ENCODE data around the gene EPHB1. TPM values are rescaled to one million over a fixed set of nuclear protein-coding genes. Genes with fewer than 3 reads are reported as not detected.

EPHB1 gene
- polyA plus RNA-seq, 1 donor from 2014 or later, result 18.7 TPM

DNA sequence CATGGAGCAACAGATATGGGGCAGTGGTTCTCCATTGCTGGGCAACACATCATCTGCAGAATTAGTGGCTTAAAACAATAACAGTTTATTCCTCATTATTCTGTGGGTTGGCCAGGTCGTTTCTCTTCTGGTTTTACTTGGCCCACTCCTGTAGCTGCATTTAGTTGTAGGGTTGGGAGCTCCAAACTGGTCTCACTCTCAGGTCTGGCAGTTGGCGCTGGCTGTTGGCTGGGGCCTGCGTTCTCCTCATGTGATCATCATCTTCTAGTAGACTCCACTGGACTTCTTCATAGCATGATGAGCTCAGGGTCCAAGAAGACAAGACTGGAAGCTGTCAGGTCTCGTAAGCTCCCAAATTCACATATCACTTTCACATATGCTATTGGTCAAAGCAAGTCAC is 91.9 kb downstream of the EPHB1 start:
- Histone ChIP-seq H3K4me2 (ENCODE audit: low read length) (no peak overlapping the region), H3K4me3 (ENCODE audit: low read length) (no peak overlapping the region), H3K9me2 (ENCODE audit: insufficient read depth, low read length) (no peaks in the 10 kb centered on the region), H3F3A (ENCODE audit: insufficient read depth, low read length, poor library complexity, severe bottlenecking) (no peaks in the 10 kb centered on the region), H2AFZ (ENCODE audit: low read depth, low read length) (no peak overlapping the region), H3K9me3 (ENCODE audit: low read length) (peaks cover 5% of the 10 kb centered on the region), H3K36me3 (ENCODE audit: insufficient read depth, low read length) (no peaks in the 10 kb centered on the region), H3K27me3 (ENCODE audit: insufficient read depth, low read depth, low read length) (no peaks in the 10 kb centered on the region), H3K27ac (ENCODE audit: low read length) (no peak overlapping the region), H3K79me2 (replicated peaks; ENCODE audit: insufficient read depth, low read length) (peaks cover 3% of the 10 kb centered on the region), H4K20me1 (ENCODE audit: insufficient read depth) (no peaks in the 10 kb centered on the region), H3K9ac (ENCODE audit: low read length) (no peak overlapping the region)
- no peak for TF ChIP-seq MXI1 (conservative IDR thresholded peaks at IDR 0.05; ENCODE audit: poor library complexity, severe bottlenecking)
- TF ChIP-seq EP300 (conservative IDR thresholded peaks at IDR 0.05; ENCODE audit: poor library complexity, severe bottlenecking), result no peak
- TF ChIP-seq, protein P1, sequence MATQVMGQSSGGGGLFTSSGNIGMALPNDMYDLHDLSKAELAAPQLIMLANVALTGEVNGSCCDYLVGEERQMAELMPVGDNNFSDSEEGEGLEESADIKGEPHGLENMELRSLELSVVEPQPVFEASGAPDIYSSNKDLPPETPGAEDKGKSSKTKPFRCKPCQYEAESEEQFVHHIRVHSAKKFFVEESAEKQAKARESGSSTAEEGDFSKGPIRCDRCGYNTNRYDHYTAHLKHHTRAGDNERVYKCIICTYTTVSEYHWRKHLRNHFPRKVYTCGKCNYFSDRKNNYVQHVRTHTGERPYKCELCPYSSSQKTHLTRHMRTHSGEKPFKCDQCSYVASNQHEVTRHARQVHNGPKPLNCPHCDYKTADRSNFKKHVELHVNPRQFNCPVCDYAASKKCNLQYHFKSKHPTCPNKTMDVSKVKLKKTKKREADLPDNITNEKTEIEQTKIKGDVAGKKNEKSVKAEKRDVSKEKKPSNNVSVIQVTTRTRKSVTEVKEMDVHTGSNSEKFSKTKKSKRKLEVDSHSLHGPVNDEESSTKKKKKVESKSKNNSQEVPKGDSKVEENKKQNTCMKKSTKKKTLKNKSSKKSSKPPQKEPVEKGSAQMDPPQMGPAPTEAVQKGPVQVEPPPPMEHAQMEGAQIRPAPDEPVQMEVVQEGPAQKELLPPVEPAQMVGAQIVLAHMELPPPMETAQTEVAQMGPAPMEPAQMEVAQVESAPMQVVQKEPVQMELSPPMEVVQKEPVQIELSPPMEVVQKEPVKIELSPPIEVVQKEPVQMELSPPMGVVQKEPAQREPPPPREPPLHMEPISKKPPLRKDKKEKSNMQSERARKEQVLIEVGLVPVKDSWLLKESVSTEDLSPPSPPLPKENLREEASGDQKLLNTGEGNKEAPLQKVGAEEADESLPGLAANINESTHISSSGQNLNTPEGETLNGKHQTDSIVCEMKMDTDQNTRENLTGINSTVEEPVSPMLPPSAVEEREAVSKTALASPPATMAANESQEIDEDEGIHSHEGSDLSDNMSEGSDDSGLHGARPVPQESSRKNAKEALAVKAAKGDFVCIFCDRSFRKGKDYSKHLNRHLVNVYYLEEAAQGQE (IDR thresholded peaks at IDR 0.05; ENCODE audit: borderline replicate concordance), result no peak
- TF ChIP-seq POLR2AphosphoS5 (IDR thresholded peaks at IDR 0.05), result no peak
- no peak for TF ChIP-seq SMC3 (conservative IDR thresholded peaks at IDR 0.05; ENCODE audit: poor library complexity)

DNA sequence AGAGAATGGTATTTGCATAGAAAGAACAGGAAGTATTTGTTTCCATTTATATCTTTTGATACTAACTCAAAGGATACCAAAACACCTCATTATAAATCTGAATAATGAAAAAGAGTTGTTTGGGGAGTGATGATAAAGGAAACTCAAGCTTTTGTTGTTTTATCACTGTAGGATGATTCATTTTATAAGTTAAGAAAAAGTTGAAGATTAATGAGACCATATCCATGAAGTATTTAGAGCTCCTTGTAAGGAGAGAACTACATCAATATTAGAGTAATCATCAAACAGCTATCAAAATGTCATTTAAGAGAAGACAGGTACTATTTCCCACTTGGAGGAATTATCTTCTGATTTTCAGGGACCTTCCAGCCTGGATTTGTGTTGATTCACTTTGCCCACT is 92.5 kb downstream of the EPHB1 start:
- Histone ChIP-seq H3K79me2 (replicated peaks; ENCODE audit: insufficient read depth, low read length) (peaks cover 3% of the 10 kb centered on the region), H3K4me2 (ENCODE audit: low read length) (no peak overlapping the region), H3K27me3 (ENCODE audit: insufficient read depth, low read depth, low read length) (no peaks in the 10 kb centered on the region), H3K9me2 (ENCODE audit: insufficient read depth, low read length) (no peaks in the 10 kb centered on the region), H3K36me3 (ENCODE audit: insufficient read depth, low read length) (no peaks in the 10 kb centered on the region), H3K4me3 (ENCODE audit: low read length) (no peak overlapping the region), H3F3A (ENCODE audit: insufficient read depth, low read length, poor library complexity, severe bottlenecking) (no peaks in the 10 kb centered on the region), H2AFZ (ENCODE audit: low read depth, low read length) (no peak overlapping the region), H3K27ac (ENCODE audit: low read length) (no peak overlapping the region), H3K9me3 (ENCODE audit: low read length) (peaks cover 5% of the 10 kb centered on the region), H3K9ac (ENCODE audit: low read length) (no peak overlapping the region), H4K20me1 (ENCODE audit: insufficient read depth) (no peaks in the 10 kb centered on the region)
- no peak for TF ChIP-seq EZH2 (IDR thresholded peaks at IDR 0.05; ENCODE audit: borderline replicate concordance, insufficient read depth, low read length, poor library complexity, severe bottlenecking)

DNA sequence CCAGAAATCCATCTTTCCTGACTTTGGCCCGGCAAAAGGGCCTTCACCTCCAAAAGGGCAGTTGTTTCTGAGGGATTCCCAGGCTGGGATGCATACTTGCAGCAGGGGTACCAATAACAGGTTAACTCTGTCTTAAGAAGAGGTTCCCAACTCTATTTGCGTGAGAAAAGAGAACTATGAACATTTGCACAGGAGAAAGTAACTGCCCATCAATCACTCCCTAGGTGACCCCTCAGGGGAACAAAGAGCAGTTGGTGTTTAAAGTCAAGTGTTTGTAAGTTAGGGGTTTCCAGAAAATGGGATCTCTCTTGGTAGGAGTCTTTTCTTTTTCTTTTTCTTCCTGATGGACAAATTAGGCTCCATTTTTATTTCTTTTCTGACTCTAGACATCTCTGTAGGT is 97.3 kb downstream of the EPHB1 start:
- no peak overlapping the region for H3K27ac ChIP-seq (ENCODE audit: low read length)
- no peak overlapping the region for H2AFZ ChIP-seq (ENCODE audit: low read depth, low read length)
- no peaks in the 10 kb centered on the region for H3K9me2 ChIP-seq (ENCODE audit: insufficient read depth, low read length)
- H3F3A ChIP-seq (ENCODE audit: insufficient read depth, low read length, poor library complexity, severe bottlenecking), result no peaks in the 10 kb centered on the region
- H3K9me3 ChIP-seq (ENCODE audit: low read length), result peaks cover 5% of the 10 kb centered on the region
- no peaks in the 10 kb centered on the region for H3K79me2 ChIP-seq (replicated peaks; ENCODE audit: insufficient read depth, low read length)
- no peaks in the 10 kb centered on the region for H4K20me1 ChIP-seq (ENCODE audit: insufficient read depth)
- no peaks in the 10 kb centered on the region for H3K27me3 ChIP-seq (ENCODE audit: insufficient read depth, low read depth, low read length)
- no peak overlapping the region for H3K4me2 ChIP-seq (ENCODE audit: low read length)
- no peak overlapping the region for H3K9ac ChIP-seq (ENCODE audit: low read length)
- no peak for TF ChIP-seq POLR2AphosphoS5 (IDR thresholded peaks at IDR 0.05)
- TF ChIP-seq RAD21 (conservative IDR thresholded peaks at IDR 0.05), result no peak
- no peak for TF ChIP-seq EP300 (conservative IDR thresholded peaks at IDR 0.05; ENCODE audit: poor library complexity, severe bottlenecking)
- TF ChIP-seq TAF1 (IDR thresholded peaks at IDR 0.05; ENCODE audit: low read depth), result no peak
- TF ChIP-seq CTCF (IDR thresholded peaks at IDR 0.05; ENCODE audit: poor library complexity, severe bottlenecking), result no peak
- TF ChIP-seq, protein P1 (IDR thresholded peaks at IDR 0.05; ENCODE audit: borderline replicate concordance), result no peak
- no peak for TF ChIP-seq MXI1 (conservative IDR thresholded peaks at IDR 0.05; ENCODE audit: poor library complexity, severe bottlenecking)
- TF ChIP-seq EZH2 (IDR thresholded peaks at IDR 0.05; ENCODE audit: borderline replicate concordance, insufficient read depth, low read length, poor library complexity, severe bottlenecking), result no peak
- no peak for TF ChIP-seq SMC3 (conservative IDR thresholded peaks at IDR 0.05; ENCODE audit: poor library complexity)
- H3K4me3 ChIP-seq (ENCODE audit: low read length), result no peak overlapping the region
- no peaks in the 10 kb centered on the region for H3K36me3 ChIP-seq (ENCODE audit: insufficient read depth, low read length)
